Renal cortex interstitium (tissue), 11 donors: ENCODE measurements around the gene TGFBI. TPM values are rescaled to one million over a fixed set of nuclear protein-coding genes. Genes with fewer than 3 reads are reported as not detected.

Experiments used
- DNase-seq, 11 donors: peaks; one replicate each; pipeline ENCODE4 v3.0.0-alpha.2; 2013; ENCODE audit warnings: low read depth in 9 of 11, low spot score in 4 of 11; ENCODE audit errors: extremely low read depth in 1 of 11
- polyA plus RNA-seq, 3 donors: library from polyadenylated mRNA; unstranded; fragments of 120-200 nt; gene quantifications; one replicate each; pipeline ENCODE4 v1.2.1, GENCODE V29; 2013; ENCODE audit not compliant: insufficient read length in 3 of 3

The TGFBI gene
- polyA plus RNA-seq, 3 donors = 215 to 272 (median 218) TPM

DNA sequence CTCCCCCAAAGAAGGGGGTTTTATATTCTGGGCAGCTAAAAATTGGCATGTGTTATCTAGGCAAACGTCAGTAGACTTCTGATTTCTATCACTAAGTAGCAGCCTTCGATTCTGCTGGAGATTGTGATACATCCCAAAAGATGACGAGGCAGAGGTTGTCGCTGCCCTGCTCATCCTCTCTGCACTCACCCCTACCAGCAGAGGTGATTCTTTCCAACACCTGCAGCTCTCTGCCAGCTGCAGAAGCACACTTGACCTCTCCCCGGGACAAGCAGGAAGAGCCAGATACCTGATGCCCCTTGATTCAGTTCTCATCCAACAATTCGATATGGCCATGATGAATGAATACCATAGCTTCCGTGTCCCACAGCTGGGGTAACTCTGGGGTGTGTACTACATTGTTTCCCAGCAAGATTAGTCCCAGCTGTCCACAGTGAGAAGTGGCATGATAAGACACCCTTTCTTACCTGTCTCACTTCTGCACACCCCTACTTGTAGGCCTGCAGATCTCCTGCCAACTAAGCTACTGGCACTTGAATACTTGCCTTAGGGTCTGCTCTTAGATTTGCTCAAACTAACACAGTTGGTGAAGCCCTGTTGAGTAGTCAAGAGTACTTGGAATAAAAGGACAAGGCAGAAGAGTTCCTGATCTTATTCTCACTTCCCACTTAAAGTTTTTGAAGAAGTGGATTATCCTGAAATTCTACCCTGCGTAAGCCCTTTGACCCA lies 66.3 kb downstream of the TGFBI start:
- DNase-seq = no peak

DNA sequence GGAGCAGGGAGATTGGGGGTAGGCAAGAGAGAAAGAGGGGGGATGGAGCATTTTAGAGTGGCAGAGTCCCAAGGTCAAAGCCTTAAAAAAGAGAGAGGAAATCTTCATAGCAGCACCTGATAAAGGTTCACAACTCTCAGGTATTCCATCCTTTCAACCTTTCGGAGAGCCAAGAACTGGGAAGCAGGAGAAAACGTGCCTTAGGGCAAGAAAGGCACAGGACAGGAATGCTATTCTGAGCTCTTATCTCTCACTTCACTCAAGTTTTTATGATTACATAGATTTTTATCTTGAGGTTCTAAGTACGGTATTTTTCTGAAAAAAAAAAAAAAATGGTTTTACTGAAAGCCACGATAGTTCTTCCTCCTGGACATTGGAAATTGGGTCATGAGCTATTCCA lies 69.4 kb downstream of the TGFBI start:
- no peak for DNase-seq

DNA sequence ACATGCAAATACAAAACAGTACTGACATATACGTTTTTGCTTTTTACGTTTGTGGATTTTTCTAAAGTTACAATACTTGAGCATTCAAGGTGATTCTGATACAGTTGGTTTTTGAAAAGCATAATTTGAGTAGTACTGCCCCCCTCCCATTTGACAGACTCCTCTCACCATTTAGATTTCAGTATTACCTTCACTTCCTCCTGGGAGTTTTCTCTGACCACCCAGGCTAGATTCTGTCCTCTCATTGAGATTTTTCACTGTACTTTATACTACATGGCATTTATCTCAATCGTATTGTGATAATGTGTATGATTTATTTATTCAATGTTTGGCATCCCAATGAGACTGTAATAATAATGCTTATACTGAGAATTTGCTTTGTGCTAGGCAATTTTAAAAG lies 71.1 kb downstream of the TGFBI start:
- DNase-seq = no peak

- no peak for DNase-seq
These were observed 73.1 kb downstream of the TGFBI start for GRCh38 chr5:136101884-136102283.

DNA sequence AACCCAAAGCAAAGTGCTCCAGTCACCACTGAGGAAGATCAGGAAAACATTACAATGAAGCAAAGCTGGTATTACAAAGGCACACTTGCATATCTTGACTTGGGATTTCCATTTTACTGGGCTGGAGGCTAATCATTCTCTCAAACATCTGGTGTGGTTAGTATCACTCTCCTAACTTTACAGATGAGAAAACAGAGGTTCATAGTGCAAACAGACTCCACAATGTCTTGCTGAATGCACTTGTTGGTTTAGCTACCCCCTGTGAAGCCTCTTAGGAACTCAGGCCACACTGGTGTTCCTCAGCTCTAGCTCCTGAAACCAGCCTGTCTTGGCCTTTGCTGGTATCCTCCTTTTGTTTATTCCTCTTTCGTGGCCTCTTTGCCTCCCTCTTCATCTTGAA lies 74.3 kb downstream of the TGFBI start:
- DNase-seq = no peak

DNA sequence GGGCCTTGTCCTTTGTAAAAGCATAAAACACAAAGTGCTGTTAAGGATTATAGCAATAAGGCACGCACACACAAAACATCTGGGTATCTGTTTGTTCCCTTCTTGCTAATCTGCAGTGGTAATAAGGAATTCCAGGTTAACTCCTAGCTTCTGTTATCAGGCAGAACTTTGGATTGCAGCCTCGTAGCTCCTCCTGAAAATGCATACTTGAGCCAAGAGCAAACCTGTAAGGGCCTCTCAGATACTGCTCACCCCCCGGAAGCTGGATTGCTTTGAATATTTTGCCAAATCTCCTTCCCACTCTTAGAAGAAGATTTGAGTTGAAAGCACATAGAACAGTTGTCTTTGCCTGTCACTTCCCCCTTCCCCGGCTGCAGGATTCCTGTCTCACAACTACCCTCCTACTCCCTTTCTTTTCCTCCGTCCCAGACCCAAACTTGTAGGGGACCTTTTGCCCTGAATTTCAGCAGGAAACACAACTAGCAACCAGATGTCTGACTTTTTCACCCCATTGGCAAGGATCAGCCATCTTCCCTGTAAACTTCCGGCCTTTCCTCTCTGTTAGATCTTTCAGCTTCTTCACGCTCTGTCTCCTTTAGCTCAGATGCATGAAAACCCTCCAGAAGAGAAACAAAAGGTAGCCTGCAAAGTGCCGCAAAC lies 75.6 kb downstream of the TGFBI start:
- no peak for DNase-seq

DNA sequence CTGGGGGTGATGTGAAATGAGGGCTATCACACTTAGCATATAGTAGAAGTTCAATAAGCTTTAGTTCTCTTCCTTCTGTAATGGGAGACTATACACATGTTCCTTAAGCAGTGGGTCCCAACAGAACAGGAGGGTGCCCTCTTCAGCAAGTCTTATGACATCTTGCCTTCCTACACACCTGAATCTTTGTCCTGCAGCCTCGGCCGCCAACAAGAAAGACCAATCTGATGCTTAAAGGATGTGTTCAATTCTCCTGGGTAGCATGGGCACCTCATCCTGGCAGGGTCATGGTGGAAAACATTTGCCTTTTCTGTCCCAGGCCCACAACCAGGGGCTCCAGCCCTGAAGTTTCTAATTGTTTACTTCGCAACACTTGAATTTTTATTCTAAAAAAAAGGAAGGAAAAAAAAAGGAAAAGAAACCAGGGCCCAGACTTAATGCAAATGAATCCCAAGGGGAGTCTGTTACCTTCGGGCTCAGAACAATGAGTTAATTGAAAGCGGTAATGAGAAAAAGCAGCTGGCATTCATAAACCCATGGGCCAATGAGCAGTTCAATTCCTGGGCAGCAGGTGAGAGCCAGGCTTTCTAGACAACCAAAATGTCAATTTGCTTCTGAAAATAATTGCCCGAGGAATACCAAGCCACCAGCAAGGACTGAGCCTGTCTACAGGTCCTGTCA lies 77.7 kb downstream of the TGFBI start:
- DNase-seq = no peak

DNA sequence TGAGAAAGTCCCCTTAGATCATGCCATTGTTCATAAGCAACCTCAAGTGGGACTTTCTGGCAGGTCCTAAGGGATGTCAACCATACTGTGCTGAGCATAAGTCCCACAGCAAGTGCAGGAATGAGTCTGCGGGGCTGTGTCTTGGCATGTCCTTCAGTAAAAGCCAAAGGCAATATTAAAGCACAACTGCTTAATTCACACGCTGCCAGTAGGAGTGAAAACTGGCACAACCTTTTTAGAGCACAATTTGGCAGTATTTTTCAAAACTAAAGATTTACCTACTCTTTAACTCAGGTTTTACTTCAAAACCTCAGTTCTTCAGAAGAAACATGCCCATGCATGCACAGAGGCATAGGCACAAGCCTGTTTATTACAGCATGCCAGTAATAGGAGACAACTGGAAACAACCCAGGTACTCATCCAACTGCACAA lies 79.4 kb downstream of the TGFBI start:
- DNase-seq = no peak

DNA sequence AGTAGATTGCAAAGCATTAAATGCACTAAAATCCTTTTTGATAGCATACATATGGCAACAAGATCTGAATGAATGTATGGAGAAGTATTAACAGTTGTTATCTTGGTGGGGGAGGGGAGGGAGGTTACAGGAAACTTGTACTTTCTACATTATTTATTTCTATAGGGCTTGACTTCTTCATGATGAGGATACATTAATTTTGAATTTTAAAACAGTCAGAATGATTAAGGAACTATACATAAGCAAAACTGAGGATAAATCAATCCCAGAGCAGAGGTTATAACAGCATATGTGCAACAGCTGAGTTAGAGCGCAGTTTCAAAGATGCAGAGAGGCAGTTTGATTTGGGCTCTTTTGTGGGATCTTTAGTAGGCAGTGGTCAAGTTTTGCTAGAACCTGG lies 80.0 kb downstream of the TGFBI start:
- DNase-seq = peak in 3 of 11 donors; percentile 44 to 60 (median 49)

DNA sequence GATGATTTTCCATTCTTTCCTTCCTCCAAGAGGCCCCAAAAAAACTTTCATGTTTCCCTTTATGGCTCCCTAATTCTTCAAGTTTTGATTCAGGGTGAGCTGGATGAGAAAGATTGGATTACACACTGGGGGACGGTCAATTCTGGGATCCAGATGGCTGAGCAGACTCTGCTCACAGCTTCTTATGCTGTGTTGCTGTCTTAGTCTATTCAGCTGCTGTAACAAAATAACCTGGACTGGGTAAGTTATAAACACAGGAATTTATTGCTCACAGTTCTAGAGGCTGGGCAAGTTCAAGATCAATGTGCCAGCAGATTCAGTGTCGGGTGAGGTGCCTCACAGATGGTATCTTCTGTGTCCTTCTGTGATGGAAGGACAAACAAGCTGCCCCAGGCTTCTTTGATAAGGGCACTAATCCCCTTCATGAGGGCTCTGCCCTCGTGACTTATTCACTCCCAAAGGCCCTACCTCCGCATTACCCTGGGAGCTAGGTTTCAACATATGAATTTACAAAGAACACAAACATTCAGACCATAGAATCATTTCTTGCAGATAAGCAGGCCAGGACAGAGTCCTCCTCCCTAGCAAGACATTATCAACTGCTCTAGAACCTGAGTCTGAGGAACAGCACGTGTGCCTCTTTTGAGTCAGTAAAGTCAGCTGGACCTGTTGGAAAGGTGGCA lies 80.8 kb downstream of the TGFBI start:
- no peak for DNase-seq

Other genes starting within 250 kb of the TGFBI start
- gene SLC25A48, start 194.3 kb upstream of the TGFBI start, polyA plus RNA-seq = 1 to 10 TPM; 3.4 to 7.0 (median 4.3) TPM
- not detected for gene IL9, start 133.1 kb upstream of the TGFBI start, polyA plus RNA-seq
- gene LECT2, start 74.0 kb upstream of the TGFBI start, polyA plus RNA-seq = 1 to 10 TPM; 2.3 to 5.1 (median 2.3) TPM
- 10 to 100 TPM; 64.6 to 77.0 (median 68.9) TPM for gene SMAD5, start 103.9 kb downstream of the TGFBI start, polyA plus RNA-seq
- 10 to 100 TPM in 2 of 3 donors, 1 to 10 TPM in 1; 8.8 to 21.7 (median 16.4) TPM for gene SMIM32, start 164.2 kb downstream of the TGFBI start, polyA plus RNA-seq